ENCODE measurements around the gene CD6.

DNA sequence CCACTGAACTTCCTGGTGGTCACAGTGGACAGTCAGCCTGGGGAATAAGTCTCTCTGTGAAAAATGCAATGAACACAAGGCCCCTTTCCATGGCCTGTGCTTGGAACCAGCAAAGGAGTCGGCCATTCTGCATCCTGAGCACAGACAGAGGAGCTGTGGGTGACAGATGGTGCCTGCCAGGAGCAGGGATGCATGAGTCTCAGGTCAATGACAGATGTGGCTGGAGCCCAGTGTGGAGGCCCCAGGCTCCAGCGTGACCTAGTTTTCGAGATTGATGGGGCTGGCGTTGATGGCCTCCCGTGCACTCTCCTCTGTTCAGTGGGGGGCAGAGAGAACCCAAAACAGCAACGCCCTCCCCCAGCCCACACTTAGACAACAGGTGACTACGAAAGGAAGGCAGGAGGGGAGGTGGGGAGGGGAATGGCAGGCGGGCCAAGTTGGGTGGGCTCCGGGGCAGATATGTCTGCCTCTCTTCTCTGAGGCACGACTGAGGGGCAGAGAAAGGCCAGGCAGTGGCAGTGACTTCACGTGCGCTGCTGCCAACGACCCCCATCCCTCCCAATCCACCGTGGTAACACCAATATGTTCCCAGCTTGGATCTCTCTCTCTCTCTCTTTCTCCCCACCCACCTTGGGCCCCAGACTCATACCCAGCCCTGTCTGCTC, 96.4 kb downstream of the CD6 start:
- TF ChIP-seq, protein P1, sequence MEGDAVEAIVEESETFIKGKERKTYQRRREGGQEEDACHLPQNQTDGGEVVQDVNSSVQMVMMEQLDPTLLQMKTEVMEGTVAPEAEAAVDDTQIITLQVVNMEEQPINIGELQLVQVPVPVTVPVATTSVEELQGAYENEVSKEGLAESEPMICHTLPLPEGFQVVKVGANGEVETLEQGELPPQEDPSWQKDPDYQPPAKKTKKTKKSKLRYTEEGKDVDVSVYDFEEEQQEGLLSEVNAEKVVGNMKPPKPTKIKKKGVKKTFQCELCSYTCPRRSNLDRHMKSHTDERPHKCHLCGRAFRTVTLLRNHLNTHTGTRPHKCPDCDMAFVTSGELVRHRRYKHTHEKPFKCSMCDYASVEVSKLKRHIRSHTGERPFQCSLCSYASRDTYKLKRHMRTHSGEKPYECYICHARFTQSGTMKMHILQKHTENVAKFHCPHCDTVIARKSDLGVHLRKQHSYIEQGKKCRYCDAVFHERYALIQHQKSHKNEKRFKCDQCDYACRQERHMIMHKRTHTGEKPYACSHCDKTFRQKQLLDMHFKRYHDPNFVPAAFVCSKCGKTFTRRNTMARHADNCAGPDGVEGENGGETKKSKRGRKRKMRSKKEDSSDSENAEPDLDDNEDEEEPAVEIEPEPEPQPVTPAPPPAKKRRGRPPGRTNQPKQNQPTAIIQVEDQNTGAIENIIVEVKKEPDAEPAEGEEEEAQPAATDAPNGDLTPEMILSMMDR (IDR thresholded peaks at IDR 0.05; ENCODE audit: borderline replicate concordance, extremely low read depth, low read length, poor library complexity, severe bottlenecking), result no peak
- TF ChIP-seq EZH2 (IDR thresholded peaks at IDR 0.05; ENCODE audit: borderline replicate concordance, low read depth, low read length, severe bottlenecking), result no peak

Data from DND-41 (cell line).